ENCODE data around the gene ATL3. TPM values are rescaled to one million over a fixed set of nuclear protein-coding genes. Genes with fewer than 3 reads are reported as not detected.

ATL3 gene
- total and polyA plus RNA-seq, 2 of the 13 experiments (the other 11 are each of a cell fraction or from before 2014, with no cell fraction given): not detected

DNA sequence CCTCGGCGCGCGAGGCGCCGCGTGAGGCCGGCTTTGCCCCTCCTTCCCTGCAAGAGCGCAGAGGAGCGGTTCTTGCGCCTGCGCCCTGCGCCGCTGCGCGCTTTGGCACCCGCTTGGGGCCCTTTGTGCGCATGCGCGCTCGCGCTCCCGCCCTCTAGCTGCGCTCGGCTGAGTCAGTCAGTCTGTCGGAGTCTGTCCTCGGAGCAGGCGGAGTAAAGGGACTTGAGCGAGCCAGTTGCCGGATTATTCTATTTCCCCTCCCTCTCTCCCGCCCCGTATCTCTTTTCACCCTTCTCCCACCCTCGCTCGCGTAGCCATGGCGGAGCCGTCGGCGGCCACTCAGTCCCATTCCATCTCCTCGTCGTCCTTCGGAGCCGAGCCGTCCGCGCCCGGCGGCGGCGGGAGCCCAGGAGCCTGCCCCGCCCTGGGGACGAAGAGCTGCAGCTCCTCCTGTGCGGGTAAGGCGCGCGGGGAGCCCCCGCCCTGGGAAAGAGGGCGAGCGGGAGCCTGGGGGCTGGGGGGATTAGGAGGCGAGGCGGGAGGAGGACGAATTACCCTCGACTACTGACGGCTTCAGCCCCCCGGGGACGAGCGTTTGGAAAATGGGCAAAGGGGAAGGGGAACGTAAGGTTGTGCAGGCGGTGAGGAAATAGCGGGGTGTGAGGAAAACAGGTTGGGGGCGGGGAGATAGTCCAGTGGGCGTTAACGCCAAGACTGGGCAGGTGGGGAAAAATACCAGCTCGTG, 10.3 kb upstream of the ATL3 start, which contains the start of gene RTN3 (continued):
- TF ChIP-seq, protein P1, sequence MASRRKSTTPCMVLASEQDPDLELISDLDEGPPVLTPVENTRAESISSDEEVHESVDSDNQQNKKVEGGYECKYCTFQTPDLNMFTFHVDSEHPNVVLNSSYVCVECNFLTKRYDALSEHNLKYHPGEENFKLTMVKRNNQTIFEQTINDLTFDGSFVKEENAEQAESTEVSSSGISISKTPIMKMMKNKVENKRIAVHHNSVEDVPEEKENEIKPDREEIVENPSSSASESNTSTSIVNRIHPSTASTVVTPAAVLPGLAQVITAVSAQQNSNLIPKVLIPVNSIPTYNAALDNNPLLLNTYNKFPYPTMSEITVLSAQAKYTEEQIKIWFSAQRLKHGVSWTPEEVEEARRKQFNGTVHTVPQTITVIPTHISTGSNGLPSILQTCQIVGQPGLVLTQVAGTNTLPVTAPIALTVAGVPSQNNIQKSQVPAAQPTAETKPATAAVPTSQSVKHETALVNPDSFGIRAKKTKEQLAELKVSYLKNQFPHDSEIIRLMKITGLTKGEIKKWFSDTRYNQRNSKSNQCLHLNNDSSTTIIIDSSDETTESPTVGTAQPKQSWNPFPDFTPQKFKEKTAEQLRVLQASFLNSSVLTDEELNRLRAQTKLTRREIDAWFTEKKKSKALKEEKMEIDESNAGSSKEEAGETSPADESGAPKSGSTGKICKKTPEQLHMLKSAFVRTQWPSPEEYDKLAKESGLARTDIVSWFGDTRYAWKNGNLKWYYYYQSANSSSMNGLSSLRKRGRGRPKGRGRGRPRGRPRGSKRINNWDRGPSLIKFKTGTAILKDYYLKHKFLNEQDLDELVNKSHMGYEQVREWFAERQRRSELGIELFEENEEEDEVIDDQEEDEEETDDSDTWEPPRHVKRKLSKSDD (CRISPR knock-in tag; IDR thresholded peaks at IDR 0.05; ENCODE audit: low read depth): no peak
- TF ChIP-seq SSRP1 (CRISPR knock-in tag; IDR thresholded peaks at IDR 0.05) (no peak), HNRNPL (IDR thresholded peaks at IDR 0.05; ENCODE audit: low read depth, low read length) (no peak), ZBTB21 (CRISPR knock-in tag; IDR thresholded peaks at IDR 0.05) (no peak), ZNF432 (CRISPR knock-in tag; IDR thresholded peaks at IDR 0.05; ENCODE audit: borderline replicate concordance) (no peak), NONO (IDR thresholded peaks at IDR 0.05) (no peak), NONO (CRISPR knock-in tag; conservative IDR thresholded peaks at IDR 0.05) (0 out of 2 replicates have a peak, but pooled peaks have one; percentile 44), ZNF275 (CRISPR knock-in tag; IDR thresholded peaks at IDR 0.05; ENCODE audit: borderline replicate concordance) (peak; percentile 26; the same call in 1 of the 2 replicates), NCOA1 (CRISPR knock-in tag; IDR thresholded peaks at IDR 0.05) (no peak), SPEN (CRISPR knock-in tag; IDR thresholded peaks at IDR 0.05; ENCODE audit: low read depth) (peak; percentile 63), ZNF605 (CRISPR knock-in tag; IDR thresholded peaks at IDR 0.05) (peak; percentile 89), CBX1 (IDR thresholded peaks at IDR 0.05; ENCODE audit: low read depth) (no peak), ZNF510 (CRISPR knock-in tag; IDR thresholded peaks at IDR 0.05; ENCODE audit: low read depth) (peak; percentile 78), ARNTL (CRISPR knock-in tag; IDR thresholded peaks at IDR 0.05) (peak; percentile 76; the same call in 1 of the 2 replicates)
- TF ChIP-seq, protein P2, sequence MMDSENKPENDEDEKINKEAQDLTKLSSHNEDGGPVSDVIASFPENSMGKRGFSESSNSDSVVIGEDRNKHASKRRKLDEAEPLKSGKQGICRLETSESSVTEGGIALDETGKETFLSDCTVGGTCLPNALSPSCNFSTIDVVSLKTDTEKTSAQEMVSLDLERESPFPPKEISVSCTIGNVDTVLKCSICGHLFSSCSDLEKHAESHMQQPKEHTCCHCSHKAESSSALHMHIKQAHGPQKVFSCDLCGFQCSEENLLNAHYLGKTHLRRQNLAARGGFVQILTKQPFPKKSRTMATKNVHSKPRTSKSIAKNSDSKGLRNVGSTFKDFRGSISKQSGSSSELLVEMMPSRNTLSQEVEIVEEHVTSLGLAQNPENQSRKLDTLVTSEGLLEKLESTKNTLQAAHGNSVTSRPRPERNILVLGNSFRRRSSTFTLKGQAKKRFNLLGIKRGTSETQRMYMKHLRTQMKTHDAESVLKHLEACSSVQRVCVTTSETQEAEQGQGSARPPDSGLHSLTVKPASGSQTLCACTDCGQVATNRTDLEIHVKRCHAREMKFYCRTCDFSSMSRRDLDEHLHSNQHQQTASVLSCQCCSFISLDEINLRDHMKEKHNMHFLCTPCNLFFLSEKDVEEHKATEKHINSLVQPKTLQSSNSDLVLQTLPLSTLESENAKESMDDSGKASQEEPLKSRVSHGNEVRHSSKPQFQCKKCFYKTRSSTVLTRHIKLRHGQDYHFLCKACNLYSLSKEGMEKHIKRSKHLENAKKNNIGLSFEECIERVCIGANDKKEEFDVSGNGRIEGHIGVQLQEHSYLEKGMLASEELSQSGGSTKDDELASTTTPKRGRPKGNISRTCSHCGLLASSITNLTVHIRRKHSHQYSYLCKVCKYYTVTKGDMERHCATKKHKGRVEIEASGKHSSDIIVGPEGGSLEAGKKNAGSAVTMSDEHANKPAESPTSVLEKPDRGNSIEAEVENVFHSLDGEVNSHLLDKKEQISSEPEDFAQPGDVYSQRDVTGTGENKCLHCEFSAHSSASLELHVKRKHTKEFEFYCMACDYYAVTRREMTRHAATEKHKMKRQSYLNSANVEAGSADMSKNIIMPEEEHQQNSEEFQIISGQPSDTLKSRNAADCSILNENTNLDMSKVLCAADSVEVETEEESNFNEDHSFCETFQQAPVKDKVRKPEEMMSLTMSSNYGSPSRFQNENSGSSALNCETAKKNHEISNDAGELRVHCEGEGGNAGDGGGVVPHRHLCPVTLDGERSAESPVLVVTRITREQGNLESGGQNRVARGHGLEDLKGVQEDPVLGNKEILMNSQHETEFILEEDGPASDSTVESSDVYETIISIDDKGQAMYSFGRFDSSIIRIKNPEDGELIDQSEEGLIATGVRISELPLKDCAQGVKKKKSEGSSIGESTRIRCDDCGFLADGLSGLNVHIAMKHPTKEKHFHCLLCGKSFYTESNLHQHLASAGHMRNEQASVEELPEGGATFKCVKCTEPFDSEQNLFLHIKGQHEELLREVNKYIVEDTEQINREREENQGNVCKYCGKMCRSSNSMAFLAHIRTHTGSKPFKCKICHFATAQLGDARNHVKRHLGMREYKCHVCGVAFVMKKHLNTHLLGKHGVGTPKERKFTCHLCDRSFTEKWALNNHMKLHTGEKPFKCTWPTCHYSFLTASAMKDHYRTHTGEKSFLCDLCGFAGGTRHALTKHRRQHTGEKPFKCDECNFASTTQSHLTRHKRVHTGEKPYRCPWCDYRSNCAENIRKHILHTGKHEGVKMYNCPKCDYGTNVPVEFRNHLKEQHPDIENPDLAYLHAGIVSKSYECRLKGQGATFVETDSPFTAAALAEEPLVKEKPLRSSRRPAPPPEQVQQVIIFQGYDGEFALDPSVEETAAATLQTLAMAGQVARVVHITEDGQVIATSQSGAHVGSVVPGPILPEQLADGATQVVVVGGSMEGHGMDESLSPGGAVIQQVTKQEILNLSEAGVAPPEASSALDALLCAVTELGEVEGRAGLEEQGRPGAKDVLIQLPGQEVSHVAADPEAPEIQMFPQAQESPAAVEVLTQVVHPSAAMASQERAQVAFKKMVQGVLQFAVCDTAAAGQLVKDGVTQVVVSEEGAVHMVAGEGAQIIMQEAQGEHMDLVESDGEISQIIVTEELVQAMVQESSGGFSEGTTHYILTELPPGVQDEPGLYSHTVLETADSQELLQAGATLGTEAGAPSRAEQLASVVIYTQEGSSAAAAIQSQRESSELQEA (CRISPR knock-in tag; IDR thresholded peaks at IDR 0.05; ENCODE audit: not compliant biosample characterization): peak; percentile 64
- TF ChIP-seq, protein P3, sequence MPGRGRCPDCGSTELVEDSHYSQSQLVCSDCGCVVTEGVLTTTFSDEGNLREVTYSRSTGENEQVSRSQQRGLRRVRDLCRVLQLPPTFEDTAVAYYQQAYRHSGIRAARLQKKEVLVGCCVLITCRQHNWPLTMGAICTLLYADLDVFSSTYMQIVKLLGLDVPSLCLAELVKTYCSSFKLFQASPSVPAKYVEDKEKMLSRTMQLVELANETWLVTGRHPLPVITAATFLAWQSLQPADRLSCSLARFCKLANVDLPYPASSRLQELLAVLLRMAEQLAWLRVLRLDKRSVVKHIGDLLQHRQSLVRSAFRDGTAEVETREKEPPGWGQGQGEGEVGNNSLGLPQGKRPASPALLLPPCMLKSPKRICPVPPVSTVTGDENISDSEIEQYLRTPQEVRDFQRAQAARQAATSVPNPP (CRISPR knock-in tag; IDR thresholded peaks at IDR 0.05): no peak

Measured in HepG2 (cell line).